Stimulated activated CD4-positive, alpha-beta T cell treated with anti-CD3 and anti-CD28 coated beads, Interleukin-2, amount 100 ng/mL, for 24 hours (primary cell): ENCODE results near the gene HAVCR1.

ENCODE experiments used
- DNase-seq, 2 donors: peaks; one replicate each; pipeline ENCODE4 v3.0.0-alpha.2; 2020

Gene HAVCR1

GRCh38 chr5:156984064-156984463 is 74.9 kb downstream of the HAVCR1 start:
- DNase-seq = no peak

GRCh38 chr5:156981481-156981880 is 77.4 kb downstream of the HAVCR1 start:
- no peak for DNase-seq
